Dermis microvascular lymphatic vessel endothelial cell (primary cell): Measurements from ENCODE around the gene SPEM2. TPM values are rescaled to one million over a fixed set of nuclear protein-coding genes. Genes with fewer than 3 reads are reported as not detected.
"Not testable (repeated sequence)": the region's sequence is repeated elsewhere in the genome, so short reads cannot be mapped to it uniquely, and the experiment has no call there.

ENCODE experiments used
- DNase-seq, 2 donors: peaks; one replicate each; pipeline versions ENCODE4 v3.0.0 to v3.0.0-alpha.2; 2010; ENCODE audit warnings: low read depth in 2 of 2
- total RNA-seq: library from RNA; depleted of rRNA; stranded (reverse); fragments of >200 nt; gene quantifications from 2 replicates; pipeline ENCODE4 v1.2.1, GENCODE V29; 2014

The SPEM2 gene
- total RNA-seq, 1 donor from 2014 or later, result not detected

- no peak for DNase-seq
Observed at GRCh38 chr17:7442142-7442541, 16.7 kb downstream of the SPEM2 start.

DNA sequence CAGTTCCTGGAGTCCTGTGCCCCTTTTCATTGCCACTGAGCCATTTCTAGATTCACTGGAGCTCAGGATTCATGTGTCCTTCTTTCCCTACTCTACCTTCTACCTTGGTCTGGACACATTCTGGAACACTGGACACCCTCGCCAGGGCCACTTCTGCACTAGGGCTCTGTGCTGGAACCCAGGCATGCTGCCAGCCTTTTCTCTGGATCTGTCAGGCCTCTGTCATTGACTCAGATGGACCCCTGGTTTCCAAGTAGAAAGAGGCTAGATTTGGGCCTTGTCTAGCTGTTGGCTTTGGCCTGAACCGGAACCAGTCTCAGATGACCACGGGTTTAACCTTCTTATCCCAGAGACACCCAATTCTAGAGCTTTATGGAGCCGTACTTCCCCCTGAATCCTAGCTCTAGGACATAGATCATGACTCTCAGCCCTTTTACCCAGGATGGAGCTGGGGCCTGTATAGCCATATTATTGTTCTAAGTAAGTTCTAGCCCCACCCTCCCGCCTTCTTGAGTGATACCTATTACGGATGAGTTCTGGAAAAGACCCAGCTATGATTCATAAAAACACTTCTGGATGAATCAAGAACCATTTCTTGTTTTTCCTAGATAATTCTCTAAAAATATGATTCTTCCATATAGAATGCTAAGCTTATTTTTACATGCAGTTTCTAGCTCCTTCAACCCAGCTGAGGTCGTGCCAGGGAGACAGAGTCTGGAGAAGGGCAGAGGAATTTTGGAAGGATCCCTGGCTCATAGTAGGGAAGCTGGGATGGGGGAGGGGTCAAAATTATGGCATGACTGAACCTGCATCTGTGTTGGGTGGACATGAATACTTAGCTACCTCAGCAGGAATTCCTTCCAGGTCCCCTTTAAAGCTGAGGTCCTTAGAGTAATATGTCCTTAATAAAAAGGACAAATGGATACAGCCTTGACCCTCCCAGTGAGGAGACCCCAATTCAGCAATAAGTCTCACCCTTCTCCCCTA is 18.4 kb downstream of the SPEM2 start:
- peak in 1 of 2 donors; percentile 30 for DNase-seq

- peak in 1 of 2 donors; percentile 47 for DNase-seq
Observed at GRCh38 chr17:7444682-7445618, 19.5 kb downstream of the SPEM2 start, which contains the start of gene CHRNB1. TSS of gene CHRNB1 (plus strand) at chr17:7445061. CDS start at chr17:7445128, 67 bp downstream.

- DNase-seq, result no peak
Observed at GRCh38 chr17:7445619-7445968, 20.2 kb downstream of the SPEM2 start.

DNA sequence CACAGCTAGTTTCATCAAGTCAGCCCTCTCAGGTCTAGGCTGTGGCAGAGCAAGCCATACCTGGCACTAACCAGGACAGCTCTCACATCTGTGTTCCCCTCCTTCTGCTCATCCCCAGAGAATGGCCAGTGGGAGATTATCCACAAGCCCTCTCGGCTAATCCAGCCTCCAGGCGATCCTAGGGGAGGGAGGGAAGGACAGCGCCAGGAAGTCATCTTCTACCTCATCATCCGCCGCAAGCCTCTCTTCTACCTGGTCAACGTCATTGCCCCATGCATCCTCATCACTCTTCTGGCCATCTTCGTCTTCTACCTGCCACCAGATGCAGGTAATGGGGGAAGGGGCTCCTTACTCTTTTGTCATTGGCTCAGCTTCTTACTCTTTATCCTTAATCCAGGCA is 23.0 kb downstream of the SPEM2 start:
- no peak for DNase-seq

DNA sequence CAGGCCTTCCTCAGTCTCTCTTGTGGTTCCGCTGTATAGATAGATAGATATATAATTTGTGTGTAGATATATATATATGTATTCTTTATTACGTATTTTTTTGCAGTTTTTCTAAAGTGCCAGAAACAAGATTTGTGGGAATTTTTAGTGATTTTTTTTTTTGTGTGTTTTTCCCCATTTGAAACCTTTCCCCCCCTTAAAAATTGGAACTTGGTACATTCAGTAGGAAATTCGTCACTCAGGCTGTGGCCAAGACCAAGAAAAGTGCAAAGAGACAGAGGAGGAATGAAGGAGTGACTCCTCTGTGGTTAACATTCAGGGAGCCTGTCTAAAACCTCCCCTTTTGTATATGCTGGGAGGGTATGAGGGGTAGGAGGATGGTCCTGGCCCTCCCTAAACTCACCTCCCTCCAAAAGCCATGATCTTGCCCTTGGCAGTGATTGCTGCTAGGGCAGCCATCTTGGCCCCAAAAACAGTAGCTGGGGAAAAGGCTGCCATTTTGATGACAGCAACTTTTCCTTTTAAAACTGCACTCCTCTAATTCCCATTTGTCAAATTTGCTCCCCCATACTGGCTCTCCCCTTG is 34.6 kb downstream of the SPEM2 start:
- no peak for DNase-seq

GRCh38 chr17:7460850-7461660 is 35.6 kb downstream of the SPEM2 start:
- DNase-seq, result no peak

GRCh38 chr17:7462474-7463371 is 37.3 kb downstream of the SPEM2 start:
- DNase-seq, result no peak

- DNase-seq, result no peak
Observed at GRCh38 chr17:7463372-7463846, 38.0 kb downstream of the SPEM2 start.

GRCh38 chr17:7464081-7464480 is 38.7 kb downstream of the SPEM2 start:
- DNase-seq, result no peak

DNA sequence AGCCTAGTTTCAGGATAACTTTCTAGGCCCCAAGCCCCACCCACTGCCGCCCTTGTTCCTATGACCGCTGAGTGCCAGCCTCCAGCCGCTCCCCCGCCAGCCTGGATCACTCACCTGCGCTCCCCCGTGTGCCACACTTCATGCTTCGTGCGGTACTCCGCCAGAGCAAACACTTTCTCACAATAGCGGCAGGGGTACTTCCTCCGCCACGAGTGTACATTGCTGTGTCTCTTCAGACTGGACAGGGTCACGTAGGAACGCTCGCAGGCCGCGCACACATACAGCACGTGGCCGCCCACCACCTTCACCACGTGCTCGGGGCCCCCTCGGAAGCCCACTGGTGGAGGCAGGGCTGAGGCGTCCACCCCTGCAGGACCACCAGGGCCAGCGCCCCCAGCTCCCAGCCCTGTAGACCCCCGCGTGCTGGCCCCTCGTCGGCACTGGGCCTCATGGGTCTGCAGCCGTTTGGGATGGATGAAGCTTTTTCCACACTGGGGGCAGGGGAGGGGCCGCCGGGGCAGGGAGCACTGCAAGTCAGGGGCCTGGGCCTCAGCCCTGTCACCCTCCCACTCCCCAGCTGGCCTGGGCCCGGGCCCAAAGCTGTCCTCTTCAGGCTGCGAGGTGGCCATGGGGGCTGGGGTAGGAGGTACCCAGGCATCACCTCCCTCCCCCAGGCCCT is 40.3 kb downstream of the SPEM2 start:
- DNase-seq, result no peak

DNA sequence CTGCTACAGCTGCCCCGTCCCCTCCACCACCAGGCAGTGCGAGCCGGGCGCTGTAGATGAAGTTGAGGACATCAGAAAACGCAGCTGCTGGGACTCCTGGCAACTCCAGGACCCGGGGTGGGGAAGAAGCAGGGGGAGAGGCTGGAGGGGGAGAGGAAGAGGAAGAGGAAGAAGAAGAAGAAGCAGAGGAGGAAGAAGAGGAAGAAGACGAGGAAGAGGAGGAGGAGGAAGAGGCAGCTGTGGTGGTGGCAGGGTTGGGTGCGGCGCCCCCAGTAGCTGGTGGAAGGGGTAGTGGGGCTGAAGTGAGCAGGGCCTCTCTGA is 40.9 kb downstream of the SPEM2 start:
- DNase-seq, result no peak

DNA sequence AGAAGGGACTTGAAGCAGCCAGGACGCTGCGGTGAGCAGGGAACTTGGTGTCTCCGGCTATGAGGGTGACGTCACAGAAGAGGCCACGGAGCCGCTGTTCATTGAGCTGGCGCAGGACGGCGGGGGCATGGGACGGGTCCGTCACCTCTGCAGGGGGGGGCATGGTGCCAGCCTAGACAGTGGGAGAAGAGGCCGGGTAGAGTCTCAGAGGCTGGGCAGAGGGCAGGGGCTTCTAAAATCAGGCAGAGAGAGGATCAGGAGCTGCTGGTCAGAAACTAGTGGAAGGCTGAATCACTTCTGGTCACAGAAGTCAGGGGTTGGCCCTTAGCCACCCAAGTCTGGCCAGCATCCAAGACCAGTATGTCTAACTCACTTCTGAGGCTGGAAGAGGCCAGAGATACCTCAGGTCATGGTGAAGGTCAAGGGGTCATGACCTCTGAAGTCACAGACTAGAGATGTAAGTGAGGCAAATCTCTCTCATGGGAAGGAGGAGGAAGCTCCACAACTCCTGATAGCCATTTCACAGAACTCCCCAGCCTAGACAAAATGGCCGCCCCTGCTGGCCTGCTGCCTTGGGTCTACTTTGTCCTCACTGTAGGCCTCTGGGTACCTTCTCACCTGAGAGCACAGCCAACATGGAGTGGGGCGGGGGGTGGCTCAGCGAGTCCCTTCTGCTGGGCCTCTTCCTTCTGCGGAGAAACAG is 41.4 kb downstream of the SPEM2 start:
- DNase-seq, result peak in 1 of 2 donors; percentile 58

- DNase-seq, result no peak
Observed at GRCh38 chr17:7467498-7467897, 42.1 kb downstream of the SPEM2 start.

DNA sequence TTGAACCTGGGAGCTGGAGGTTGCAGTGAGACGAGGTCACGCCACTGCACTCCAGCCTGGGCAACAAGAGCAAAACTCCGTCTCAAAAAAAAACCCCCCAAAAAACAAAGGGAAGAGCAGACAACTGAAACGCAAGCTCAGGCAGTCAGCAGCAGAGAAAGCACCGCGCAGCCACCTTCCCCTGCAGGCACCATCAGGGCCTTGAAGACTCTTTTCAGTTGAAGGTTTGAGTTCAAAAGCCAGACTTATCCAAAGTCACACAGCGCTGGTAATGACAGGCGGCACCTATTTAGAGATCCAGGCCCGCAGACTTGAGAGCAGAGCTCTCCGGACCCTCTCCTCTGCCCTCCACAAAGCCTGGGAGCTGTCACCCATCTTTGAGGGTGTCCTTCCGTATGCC is 42.9 kb downstream of the SPEM2 start:
- DNase-seq, result no peak

- no peak for DNase-seq
Observed at GRCh38 chr17:7468804-7469389, 43.5 kb downstream of the SPEM2 start.

GRCh38 chr17:7469843-7470242 is 44.4 kb downstream of the SPEM2 start:
- not testable (repeated sequence) for DNase-seq

DNA sequence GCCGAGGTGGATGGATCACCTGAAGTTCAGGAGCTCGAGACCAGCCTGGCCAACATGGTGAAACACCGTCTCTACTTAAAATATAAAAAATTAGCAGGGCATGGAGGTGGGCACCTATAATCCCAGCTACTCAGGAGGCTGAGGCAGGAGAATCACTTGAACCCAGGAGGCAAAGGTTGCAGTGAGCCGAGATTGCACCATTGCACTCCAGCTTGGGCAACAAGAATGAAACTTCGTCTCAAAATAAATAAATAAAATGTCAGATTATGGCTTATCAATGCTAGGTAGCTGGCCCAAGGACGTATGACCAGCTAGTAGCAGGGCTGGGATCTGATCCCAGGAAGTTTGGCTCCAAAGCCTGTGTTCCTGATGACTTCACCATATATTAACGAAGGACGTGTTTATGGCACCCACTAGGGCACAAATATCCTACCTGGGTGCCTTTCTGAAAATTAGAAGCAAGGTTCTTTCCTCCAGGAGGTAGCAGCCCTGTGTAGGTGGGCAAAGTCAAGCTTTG is 45.1 kb downstream of the SPEM2 start:
- not testable (repeated sequence) for DNase-seq
